OCI-LY3 (cell line): ENCODE data around the gene CD19.

Experiments
- H2AFZ ChIP-seq: fragments of 200-600, 300-600 bp; shearing (Covaris generic); 2 replicates; pipeline ENCODE4 v1.6.0; 2014; ENCODE audit warnings: antibody characterized with exemption, low read depth, low read length
- H3K27ac ChIP-seq: fragments of 200-600, 300-600 bp; sonication (generic); 2 replicates; pipeline ENCODE4 v1.5.1; 2014; ENCODE audit warnings: mild to moderate bottlenecking, low read length, moderate library complexity, mixed read lengths
- H3K27me3 ChIP-seq: fragments of 200-600, 300-600 bp; sonication (generic); 2 replicates; pipeline ENCODE4 v1.6.1; 2014; ENCODE audit warnings: low read depth, low read length, mixed read lengths
- H3K36me3 ChIP-seq: fragments of 200-600, 300-600 bp; sonication (generic); replicated peaks from 2 replicates; pipeline ENCODE3; 2014; ENCODE audit warnings: low read depth, low read length, mixed read lengths
- H3K4me1 ChIP-seq: fragments of 300-600, 200-600 bp; sonication (generic); 2 replicates; pipeline ENCODE4 v1.6.1; 2014; ENCODE audit warnings: low read length, mixed read lengths
- H3K4me2 ChIP-seq: fragments of 200-600, 300-600 bp; sonication (generic); 2 replicates; pipeline ENCODE4 v1.6.1; 2014; ENCODE audit warnings: low read length, mixed read lengths
- H3K4me3 ChIP-seq: fragments of 300-600, 200-600 bp; sonication (generic); 2 replicates; pipeline ENCODE4 v1.5.1; 2014; ENCODE audit warnings: antibody characterized with exemption, mild to moderate bottlenecking, low read length, moderate library complexity
- H3K79me2 ChIP-seq: fragments of 300-600, 200-600 bp; shearing (Covaris generic); 2 replicates; pipeline ENCODE4 v1.6.1; 2014; ENCODE audit warnings: mild to moderate bottlenecking, low read length, mixed read lengths
- H3K9ac ChIP-seq: fragments of 300-600, 200-600 bp; shearing (Covaris generic); 2 replicates; pipeline ENCODE4 v1.6.0; 2014; ENCODE audit warnings: mild to moderate bottlenecking, low read length, moderate library complexity
- H3K9me3 ChIP-seq: fragments of 200-600, 300-600 bp; shearing (Covaris generic); 2 replicates; pipeline ENCODE4 v1.6.1; 2014; ENCODE audit warnings: low read length, mixed read lengths; ENCODE audit not compliant: insufficient read depth
- H4K20me1 ChIP-seq: fragments of 200-600, 300-600 bp; sonication (generic); 2 replicates; pipeline ENCODE4 v1.6.1; 2016; ENCODE audit warnings: low read length, mixed read lengths; ENCODE audit not compliant: insufficient read depth
- EZH2phosphoT487 ChIP-seq: fragments of 200-600 bp; shearing (Covaris generic); IDR thresholded peaks from 2 replicates; pipeline ENCODE4 v1.6.1; 2018; ENCODE audit warnings: antibody characterized with exemption, mixed run types, low read depth
- TF ChIP-seq, protein P1 (sequence below): fragments of 200-600, 300-600 bp; sonication (generic); IDR thresholded peaks from 2 replicates; pipeline ENCODE4 v1.5.1; 2014; ENCODE audit warnings: antibody characterized with exemption, low read length, low read depth

The CD19 gene

DNA sequence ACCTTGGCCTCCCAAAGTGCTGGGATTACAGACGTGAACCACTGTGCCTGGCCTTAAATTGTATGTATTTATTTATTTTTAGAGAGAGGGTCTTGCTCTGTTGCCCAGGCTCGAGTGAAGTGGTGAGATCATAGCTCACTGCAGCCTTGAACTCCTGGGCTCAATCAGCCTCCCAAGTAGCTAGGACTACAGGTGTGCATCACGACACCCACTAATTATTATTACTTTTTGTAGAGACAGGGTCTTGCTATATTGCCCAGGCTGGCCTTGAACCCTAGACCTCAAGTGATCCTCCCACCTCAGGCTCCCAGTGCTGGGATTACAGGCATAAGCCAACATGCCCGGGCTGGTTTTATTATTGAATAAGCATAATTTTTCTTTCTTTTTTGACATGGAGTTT, 14.9 kb downstream of the CD19 start:
- no peak overlapping the region for H3K27ac ChIP-seq
- 0 out of 2 replicates have a peak, but pooled peaks cover 4% of the 10 kb centered on the region for H3K27me3 ChIP-seq
- H3K79me2 ChIP-seq = peaks cover 9% of the 10 kb centered on the region
- no peak overlapping the region for H3K9ac ChIP-seq
- H4K20me1 ChIP-seq = no peaks in the 10 kb centered on the region
- H3K4me2 ChIP-seq = no peak overlapping the region
- no peak overlapping the region for H3K4me3 ChIP-seq
- no peak overlapping the region for H2AFZ ChIP-seq
- H3K9me3 ChIP-seq = no peaks in the 10 kb centered on the region
- H3K36me3 ChIP-seq = no peaks in the 10 kb centered on the region
- H3K4me1 ChIP-seq = peaks cover 18% of the 10 kb centered on the region; the same call in 1 of the 2 replicates
- TF ChIP-seq, protein P1, sequence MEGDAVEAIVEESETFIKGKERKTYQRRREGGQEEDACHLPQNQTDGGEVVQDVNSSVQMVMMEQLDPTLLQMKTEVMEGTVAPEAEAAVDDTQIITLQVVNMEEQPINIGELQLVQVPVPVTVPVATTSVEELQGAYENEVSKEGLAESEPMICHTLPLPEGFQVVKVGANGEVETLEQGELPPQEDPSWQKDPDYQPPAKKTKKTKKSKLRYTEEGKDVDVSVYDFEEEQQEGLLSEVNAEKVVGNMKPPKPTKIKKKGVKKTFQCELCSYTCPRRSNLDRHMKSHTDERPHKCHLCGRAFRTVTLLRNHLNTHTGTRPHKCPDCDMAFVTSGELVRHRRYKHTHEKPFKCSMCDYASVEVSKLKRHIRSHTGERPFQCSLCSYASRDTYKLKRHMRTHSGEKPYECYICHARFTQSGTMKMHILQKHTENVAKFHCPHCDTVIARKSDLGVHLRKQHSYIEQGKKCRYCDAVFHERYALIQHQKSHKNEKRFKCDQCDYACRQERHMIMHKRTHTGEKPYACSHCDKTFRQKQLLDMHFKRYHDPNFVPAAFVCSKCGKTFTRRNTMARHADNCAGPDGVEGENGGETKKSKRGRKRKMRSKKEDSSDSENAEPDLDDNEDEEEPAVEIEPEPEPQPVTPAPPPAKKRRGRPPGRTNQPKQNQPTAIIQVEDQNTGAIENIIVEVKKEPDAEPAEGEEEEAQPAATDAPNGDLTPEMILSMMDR = no peak
- TF ChIP-seq EZH2phosphoT487 = no peak

- H3K27ac ChIP-seq = peak within 1 kb of the TSS; percentile 61
Measured at GRCh38 chr16:28950648-28951409, 19.1 kb downstream of the CD19 start, which contains the start of gene NFATC2IP. Gene NFATC2IP, plus strand, starts transcription at chr16:28950937. Its CDS starts 75 bp downstream, at chr16:28951012.

GRCh38 chr16:28951410-28951943, 19.7 kb downstream of the CD19 start:
- no peak overlapping the region for H2AFZ ChIP-seq
- TF ChIP-seq, protein P1 = no peak
- no peak for TF ChIP-seq EZH2phosphoT487

More at GRCh38 chr16:28950648-28951409, 19.1 kb downstream of the CD19 start, which contains the start of gene NFATC2IP:
- Histone ChIP-seq H2AFZ (peak within 1 kb of the TSS; percentile 89), H3K4me1 (peaks cover 27% of the 10 kb centered on the region), H3K79me2 (peaks cover 38% of the 10 kb centered on the region), H3K27me3 (0 out of 2 replicates have a peak, but pooled peaks cover 4% of the 10 kb centered on the region), H3K4me3 (peak within 1 kb of the TSS; percentile 91), H3K36me3 (peaks cover 32% of the 10 kb centered on the region), H4K20me1 (no peaks in the 10 kb centered on the region), H3K9ac (peak within 1 kb of the TSS; percentile 98), H3K4me2 (peak within 1 kb of the TSS; percentile 97), H3K9me3 (no peaks in the 10 kb centered on the region)
- no peak for TF ChIP-seq EZH2phosphoT487
- TF ChIP-seq, protein P1 = no peak

GRCh38 chr16:28958216-28958615, 26.4 kb downstream of the CD19 start:
- no peaks in the 10 kb centered on the region for H3K27me3 ChIP-seq
- no peaks in the 10 kb centered on the region for H4K20me1 ChIP-seq
- H3K79me2 ChIP-seq = peaks cover 14% of the 10 kb centered on the region
- H2AFZ ChIP-seq = no peak overlapping the region
- no peaks in the 10 kb centered on the region; the same call in 1 of the 2 replicates for H3K4me1 ChIP-seq
- no peak overlapping the region for H3K4me2 ChIP-seq
- no peaks in the 10 kb centered on the region for H3K9me3 ChIP-seq
- no peak overlapping the region for H3K4me3 ChIP-seq
- no peak overlapping the region for H3K27ac ChIP-seq
- peaks cover 67% of the 10 kb centered on the region for H3K36me3 ChIP-seq
- H3K9ac ChIP-seq = no peak overlapping the region
- TF ChIP-seq, protein P1 = no peak
- TF ChIP-seq EZH2phosphoT487 = no peak

More at GRCh38 chr16:28951410-28951943, 19.7 kb downstream of the CD19 start:
- Histone ChIP-seq H3K27me3 (0 out of 2 replicates have a peak, but pooled peaks cover 4% of the 10 kb centered on the region), H3K9ac (peak overlapping the region; percentile 98), H3K4me2 (peak overlapping the region; percentile 97), H3K4me3 (peak overlapping the region; percentile 91), H3K9me3 (no peaks in the 10 kb centered on the region), H3K4me1 (peaks cover 24% of the 10 kb centered on the region), H3K36me3 (peaks cover 39% of the 10 kb centered on the region), H3K79me2 (peaks cover 38% of the 10 kb centered on the region), H4K20me1 (no peaks in the 10 kb centered on the region), H3K27ac (peak overlapping the region; percentile 61)
